Suprapubic skin (tissue), 4 donors: ENCODE data around the gene ANKH.

Experiments used
- EP300 ChIP-seq: sonication (generic); formaldehyde crosslinking; IDR thresholded peaks from one replicate; pipeline ENCODE4 v1.6.1; 2017; ENCODE audit warnings: antibody characterized with exemption
- POLR2A ChIP-seq, 2 donors: fragments of 450-650 bp; IDR thresholded peaks; one replicate each; pipeline ENCODE4 v1.6.1; 2017; ENCODE audit warnings: antibody characterized with exemption in 2 of 2, mild to moderate bottlenecking in 2 of 2, moderate library complexity in 2 of 2
- POLR2AphosphoS5 ChIP-seq, 3 donors: sonication (generic); formaldehyde crosslinking; IDR thresholded peaks; one replicate each; pipeline ENCODE4 v1.6.1; 2017; ENCODE audit warnings: antibody characterized with exemption in 3 of 3
- TF ChIP-seq, protein P1 (sequence below), 2 donors: fragments of 200-600 bp in 1 of 2; fragments of 450-650 bp in 1 of 2; sonication (generic) in 1 of 2; IDR thresholded peaks; one replicate each; pipeline ENCODE4 v1.5.1; 2016 to 2019; ENCODE audit warnings: antibody characterized with exemption in 2 of 2, mild to moderate bottlenecking in 1 of 2, moderate library complexity in 1 of 2

GRCh38 chr5:14730881-14731280 lies 140.7 kb downstream of the ANKH start:
- TF ChIP-seq, protein P1, sequence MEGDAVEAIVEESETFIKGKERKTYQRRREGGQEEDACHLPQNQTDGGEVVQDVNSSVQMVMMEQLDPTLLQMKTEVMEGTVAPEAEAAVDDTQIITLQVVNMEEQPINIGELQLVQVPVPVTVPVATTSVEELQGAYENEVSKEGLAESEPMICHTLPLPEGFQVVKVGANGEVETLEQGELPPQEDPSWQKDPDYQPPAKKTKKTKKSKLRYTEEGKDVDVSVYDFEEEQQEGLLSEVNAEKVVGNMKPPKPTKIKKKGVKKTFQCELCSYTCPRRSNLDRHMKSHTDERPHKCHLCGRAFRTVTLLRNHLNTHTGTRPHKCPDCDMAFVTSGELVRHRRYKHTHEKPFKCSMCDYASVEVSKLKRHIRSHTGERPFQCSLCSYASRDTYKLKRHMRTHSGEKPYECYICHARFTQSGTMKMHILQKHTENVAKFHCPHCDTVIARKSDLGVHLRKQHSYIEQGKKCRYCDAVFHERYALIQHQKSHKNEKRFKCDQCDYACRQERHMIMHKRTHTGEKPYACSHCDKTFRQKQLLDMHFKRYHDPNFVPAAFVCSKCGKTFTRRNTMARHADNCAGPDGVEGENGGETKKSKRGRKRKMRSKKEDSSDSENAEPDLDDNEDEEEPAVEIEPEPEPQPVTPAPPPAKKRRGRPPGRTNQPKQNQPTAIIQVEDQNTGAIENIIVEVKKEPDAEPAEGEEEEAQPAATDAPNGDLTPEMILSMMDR (IDR thresholded peaks at IDR 0.05), result no peak
- TF ChIP-seq POLR2AphosphoS5 (IDR thresholded peaks at IDR 0.05) (no peak), EP300 (no peak), POLR2A (IDR thresholded peaks at IDR 0.05) (no peak)
